Activated gamma-delta T cell treated with Interleukin-2 at 50 U/mL for 16 hours (primary cell): ENCODE measurements around the gene PTPRT.

Source experiments
- DNase-seq: peaks from one replicate; pipeline ENCODE4 v3.0.0-alpha.2; 2020

Gene PTPRT

GRCh38 chr20:43016257-43016656 is 173.4 kb downstream of the PTPRT start:
- DNase-seq: no peak

GRCh38 chr20:43015566-43015965 is 174.1 kb downstream of the PTPRT start:
- DNase-seq: no peak

GRCh38 chr20:43014206-43014605 is 175.5 kb downstream of the PTPRT start:
- DNase-seq: no peak

- DNase-seq: no peak
These were observed 178.2 kb downstream of the PTPRT start for GRCh38 chr20:43011491-43011890.

- no peak for DNase-seq
These were observed 180.2 kb downstream of the PTPRT start for GRCh38 chr20:43009532-43009931.

DNA sequence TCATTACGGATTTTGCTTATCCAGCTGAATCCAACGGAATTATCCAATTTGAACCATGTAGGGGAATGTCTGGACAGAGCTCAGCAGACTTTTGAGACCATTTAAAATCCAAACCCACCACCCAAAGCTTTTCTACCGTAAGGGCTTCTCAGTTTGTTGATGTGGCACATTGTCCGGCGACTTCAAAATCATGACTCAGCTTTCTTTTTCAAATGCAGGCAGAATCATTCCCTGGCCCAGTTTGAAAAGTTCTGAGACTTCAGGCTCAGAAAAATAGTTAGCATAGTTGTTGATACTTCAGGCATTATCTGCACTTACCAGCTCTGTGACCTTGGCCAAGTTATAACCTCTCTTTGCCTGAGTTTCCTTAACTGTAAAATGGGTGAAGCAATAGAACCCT is 182.2 kb downstream of the PTPRT start:
- no peak for DNase-seq

GRCh38 chr20:43006651-43007375 is 182.9 kb downstream of the PTPRT start:
- no peak for DNase-seq

GRCh38 chr20:43003318-43003944 is 186.3 kb downstream of the PTPRT start:
- DNase-seq: no peak

DNA sequence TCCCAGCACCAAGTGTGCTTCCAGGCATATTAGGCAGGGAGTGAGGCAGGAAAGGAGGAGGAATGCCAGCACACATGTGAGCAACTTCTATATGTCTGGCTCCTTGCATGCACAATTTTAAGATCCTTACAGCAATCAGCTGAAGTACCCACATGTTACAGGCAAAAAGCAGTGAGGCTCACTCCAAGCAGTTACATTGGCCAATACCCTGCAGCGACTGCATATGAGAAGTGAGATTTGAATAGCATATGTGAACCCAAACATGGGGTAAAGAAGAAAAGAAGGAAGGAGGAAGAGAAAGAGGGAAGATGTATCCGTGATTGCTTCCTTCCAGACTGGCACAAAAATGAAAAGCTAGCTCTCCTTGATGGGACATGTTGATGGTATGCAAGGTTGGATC is 193.6 kb downstream of the PTPRT start:
- DNase-seq: no peak

DNA sequence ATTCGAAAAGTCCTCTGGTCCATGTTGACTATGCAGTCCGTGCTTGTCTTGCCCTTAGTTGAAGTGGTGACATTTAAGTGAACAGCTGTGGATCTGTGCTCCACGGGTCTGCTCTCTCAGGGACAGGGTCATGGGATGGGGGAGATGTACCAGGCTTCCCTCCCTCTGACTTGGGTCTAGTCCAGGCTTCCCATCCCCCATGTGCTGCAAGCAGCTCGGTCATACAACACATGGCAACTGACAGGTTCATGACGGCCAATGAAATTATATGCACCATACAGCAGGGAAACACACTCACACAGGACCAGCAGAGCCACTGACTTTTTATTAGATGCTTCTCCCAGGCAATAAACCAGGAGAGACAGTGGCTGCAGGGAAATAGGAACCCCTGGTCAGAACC is 201.4 kb downstream of the PTPRT start:
- no peak for DNase-seq

GRCh38 chr20:42987376-42988114 is 202.2 kb downstream of the PTPRT start:
- no peak for DNase-seq

GRCh38 chr20:42986143-42986773 is 203.4 kb downstream of the PTPRT start:
- no peak for DNase-seq

DNA sequence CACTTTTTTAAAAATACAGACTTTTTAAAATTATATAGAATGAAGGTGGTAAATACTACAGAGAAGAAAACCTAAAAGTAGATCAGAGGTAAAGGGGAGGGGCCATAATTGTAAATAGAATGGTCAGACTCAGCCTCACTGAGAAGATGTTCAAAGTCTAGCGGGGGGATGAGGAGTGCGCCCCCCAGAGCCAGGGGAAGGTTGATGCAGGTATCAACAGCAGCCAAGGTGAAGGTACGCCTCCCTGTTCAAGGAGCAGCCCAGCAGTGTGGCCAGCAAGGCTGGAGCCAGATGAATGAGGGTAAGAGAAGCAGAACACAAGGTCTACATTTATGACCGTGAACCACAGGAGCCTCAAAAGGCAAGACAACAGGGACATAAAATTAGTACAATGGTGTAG is 204.1 kb downstream of the PTPRT start:
- DNase-seq: no peak

GRCh38 chr20:42982218-42982617 is 207.5 kb downstream of the PTPRT start:
- no peak for DNase-seq

DNA sequence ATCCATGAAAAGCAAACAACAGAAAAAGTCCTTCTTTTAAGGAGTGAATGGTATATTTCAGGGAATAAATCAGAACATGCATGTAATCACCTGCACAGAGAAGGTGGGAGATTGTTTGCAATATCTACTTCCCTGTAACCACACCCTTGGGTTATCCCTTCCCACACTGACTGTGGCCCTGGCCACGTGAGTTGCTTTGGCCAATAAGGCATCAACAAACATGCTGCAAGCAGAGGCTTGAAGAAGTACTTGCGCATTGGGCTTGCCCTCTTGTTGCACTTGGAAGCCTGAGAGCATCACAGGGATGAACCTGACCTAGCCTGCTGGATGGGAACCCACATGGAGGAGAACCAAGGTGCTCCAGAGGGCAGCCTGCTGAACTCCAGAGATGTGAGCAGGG is 208.5 kb downstream of the PTPRT start:
- DNase-seq: no peak

- DNase-seq: no peak
These were observed 210.0 kb downstream of the PTPRT start for GRCh38 chr20:42979720-42980119.

- no peak for DNase-seq
These were observed 211.3 kb downstream of the PTPRT start for GRCh38 chr20:42978184-42978974.

GRCh38 chr20:42975974-42976373 is 213.7 kb downstream of the PTPRT start:
- no peak for DNase-seq

- no peak for DNase-seq
These were observed 215.4 kb downstream of the PTPRT start for GRCh38 chr20:42974347-42974746.

DNA sequence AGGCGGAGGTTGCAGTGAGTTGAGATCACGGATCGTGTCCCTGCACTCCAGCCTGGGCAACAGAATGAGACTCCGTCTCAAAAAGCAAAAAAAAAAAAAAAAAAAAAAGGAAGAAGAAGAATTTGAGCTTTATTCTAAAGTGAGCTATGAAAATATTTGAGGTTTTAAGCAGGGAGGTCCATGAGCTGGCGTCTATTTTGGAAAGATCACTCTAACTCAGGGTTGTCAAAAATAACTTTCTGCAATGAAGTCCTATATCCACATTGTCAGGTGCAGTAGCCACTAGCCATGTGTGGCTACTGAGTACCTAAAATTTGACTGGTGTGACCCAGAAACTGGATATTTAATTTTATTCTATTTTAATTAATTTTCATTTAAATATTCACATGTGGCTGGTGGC is 217.1 kb downstream of the PTPRT start:
- no peak for DNase-seq

DNA sequence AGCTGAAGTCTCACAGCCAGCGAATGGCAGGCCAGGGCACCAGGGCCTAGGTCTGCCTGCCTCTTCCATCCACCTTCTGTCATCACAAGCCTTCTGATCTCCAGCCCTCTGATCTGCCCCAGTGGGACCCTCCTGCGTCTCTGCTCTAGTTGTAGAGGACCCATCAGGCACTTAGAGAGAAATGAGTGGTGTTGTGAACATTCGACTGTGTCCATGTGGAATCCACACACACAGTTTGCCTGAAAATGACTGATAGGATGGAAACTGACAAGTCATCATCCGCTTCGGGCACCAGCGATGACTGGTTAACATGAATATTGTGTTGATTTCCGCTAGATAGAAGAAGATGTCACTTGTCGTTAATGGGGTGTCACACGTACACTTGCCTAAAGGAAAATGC is 221.0 kb downstream of the PTPRT start:
- DNase-seq: no peak

DNA sequence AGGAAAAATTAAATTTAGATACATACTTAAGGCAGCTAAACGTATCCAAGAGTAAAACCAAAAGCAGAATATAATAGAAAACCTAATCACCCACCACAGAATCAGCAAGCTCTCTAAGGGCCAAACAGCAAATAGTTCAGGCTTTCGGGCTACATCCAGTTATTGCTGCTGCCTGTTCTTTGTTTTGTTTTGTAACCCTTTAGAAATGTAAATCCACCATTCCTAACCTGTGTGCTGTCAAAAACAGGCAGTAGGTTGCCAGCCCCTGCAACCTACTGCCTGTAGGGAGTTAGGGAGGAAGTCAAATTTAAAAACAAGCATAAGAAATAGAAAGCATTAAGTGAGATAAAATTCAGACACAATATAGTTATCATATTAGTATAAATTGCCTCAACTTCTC is 225.9 kb downstream of the PTPRT start:
- no peak for DNase-seq

DNA sequence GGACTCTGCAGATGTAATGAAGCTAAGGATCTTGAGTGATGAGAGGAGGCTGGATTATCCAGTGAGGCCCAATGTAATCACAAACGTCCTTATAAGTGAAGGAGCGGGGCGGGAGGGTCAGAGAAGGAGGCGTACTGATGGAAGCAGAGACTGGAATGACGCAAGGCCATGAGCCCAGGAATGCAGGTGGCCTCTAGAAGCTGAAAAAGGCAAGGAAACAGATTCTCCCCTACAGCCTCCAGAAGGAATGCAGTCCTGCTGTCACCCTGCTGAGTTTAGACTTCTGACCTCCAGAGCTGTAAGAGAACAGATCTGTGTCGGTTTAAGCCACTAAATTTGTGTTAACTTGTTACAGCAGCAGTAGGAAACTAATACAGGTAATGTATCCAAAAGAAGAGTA is 227.9 kb downstream of the PTPRT start:
- DNase-seq: no peak
